Stimulated activated CD4-positive, alpha-beta T cell treated with anti-CD3 and anti-CD28 coated beads, TNF-alpha, amount 100 ng/mL, for 4 hours (primary cell): ENCODE data around the gene RNASE8.

Source experiments
- DNase-seq, 3 experiments: peaks; one replicate each; pipeline ENCODE4 v3.0.0-alpha.2; 2020; ENCODE audit warnings: low read depth in 3 of 3

RNASE8 gene

DNA sequence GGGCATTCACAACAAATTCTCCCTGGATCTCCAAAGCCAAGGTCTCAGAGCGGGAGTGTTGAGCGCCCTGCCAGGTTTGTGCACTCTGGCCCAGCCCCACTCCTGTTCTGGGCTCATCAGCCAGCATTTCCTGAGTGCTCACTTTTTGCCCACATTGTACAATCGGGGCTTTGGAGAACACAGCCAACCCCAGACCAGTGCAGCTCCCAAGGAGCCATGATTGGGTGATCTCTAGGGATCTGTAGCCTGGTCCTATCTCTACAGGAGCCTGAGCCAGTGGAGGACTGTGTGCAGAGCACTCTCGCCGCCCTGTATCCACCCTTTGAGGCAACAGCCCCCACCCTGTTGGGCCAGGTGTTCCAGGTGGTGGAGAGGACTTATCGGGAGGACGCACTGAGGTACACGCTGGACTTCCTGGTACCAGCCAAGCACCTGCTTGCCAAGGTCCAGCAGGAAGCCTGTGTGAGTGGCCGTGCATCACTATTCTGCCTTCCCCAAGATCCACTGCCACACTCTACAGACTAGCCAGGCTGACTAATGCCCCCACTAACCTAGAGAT, 15.2 kb downstream of the RNASE8 start:
- no peak for DNase-seq

- no peak for DNase-seq
Measured at GRCh38 chr14:21073921-21074320, 16.3 kb downstream of the RNASE8 start.

- no peak for DNase-seq
Measured at GRCh38 chr14:21074398-21075272, 17.0 kb downstream of the RNASE8 start.

- DNase-seq, result no peak
Measured at GRCh38 chr14:21075719-21076437, 18.3 kb downstream of the RNASE8 start.

DNA sequence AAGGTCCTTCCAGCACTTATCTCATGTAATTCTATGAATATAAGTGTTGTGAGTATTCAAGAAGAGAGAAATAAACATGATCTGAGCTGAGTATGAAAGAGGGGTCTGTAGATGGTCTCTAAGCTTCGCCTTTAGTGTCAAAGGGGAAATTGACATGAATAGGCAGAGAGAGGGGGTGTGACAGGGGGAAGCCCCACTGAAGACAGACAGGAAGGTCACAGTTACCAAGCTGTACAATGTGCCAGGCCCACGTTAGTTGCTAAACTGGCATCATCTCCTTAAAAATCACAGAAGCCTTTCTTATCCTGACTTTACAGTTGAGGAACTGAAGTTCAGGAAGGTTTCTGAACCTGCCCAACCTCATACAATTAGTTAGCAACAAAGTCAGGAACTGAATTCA, 20.1 kb downstream of the RNASE8 start:
- no peak for DNase-seq

DNA sequence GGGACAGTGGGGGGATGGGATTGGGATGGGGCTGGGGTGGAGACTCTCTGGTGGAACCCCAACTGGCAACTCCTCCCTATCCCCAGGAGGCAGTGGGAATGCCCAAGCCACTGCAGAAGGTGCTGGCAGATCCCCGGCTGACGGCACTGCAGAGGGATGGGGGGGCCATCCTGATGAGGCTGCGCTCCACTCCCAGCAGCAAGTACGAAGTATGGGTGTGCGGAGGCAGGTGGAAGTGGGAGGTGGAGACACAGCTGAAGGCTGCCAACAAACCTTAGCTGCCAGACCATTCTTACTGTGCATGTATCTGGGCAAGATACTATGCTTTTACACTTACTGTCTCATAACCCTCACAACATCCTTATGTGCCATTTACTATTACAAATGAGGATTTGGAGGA, 20.7 kb downstream of the RNASE8 start:
- DNase-seq, result no peak

DNA sequence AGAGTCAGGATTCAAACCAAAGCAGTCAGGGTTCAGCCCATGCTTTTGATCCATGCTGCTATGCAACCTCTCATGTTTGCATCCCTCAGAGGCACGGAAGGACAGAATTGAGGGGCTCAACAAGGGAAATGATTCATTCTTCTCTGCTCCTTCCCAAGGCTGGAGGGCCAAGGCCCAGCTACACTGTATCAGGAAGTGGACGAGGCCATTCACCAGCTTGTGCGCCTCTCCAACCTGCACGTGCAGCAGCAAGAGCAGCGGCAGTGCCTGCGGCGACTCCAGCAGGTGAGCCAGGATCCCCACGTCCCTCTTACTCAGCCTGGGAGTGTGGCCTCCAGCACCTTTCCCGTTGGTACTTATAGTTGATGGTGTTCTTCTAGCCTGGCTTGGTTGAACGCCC, 21.1 kb downstream of the RNASE8 start:
- no peak for DNase-seq

DNA sequence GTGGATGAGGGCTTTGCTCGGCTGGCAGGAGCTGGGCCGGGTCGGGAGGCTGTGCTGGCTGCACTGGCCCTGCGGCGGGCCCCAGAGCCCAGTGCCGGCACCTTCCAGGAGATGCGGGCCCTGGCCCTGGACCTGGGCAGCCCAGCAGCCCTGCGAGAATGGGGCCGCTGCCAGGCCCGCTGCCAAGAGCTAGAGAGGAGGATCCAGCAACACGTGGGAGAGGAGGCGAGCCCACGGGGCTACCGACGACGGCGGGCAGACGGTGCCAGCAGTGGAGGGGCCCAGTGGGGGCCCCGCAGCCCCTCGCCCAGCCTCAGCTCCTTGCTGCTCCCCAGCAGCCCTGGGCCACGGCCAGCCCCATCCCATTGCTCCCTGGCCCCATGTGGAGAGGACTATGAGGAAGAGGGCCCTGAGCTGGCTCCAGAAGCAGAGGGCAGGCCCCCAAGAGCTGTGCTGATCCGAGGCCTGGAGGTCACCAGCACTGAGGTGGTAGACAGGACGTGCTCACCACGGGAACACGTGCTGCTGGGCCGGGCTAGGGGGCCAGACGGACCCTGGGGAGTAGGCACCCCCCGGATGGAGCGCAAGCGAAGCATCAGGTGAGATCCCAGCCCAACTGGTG, 24.0 kb downstream of the RNASE8 start:
- DNase-seq, result no peak

- DNase-seq, result no peak
Measured at GRCh38 chr14:21083565-21084325, 26.1 kb downstream of the RNASE8 start.

DNA sequence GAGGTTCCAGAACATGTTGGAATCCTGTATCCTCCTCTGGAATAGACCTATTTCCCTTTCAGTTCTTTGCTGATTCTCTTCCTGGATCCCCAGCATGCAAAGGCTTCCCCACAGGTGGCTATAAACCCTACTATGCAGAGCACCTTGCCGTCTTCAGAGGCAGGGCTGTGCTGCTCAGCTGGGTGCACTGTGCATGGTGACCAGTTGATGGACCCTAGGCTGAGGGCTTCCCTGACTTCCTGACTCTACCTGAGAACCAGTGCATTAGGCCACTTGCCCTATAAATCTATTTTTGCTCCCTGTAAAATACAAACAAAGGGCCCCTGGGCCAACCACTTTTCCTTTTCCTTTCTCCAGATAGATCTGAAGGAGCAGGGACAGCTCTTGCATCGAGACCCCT, 26.8 kb downstream of the RNASE8 start:
- no peak for DNase-seq

DNA sequence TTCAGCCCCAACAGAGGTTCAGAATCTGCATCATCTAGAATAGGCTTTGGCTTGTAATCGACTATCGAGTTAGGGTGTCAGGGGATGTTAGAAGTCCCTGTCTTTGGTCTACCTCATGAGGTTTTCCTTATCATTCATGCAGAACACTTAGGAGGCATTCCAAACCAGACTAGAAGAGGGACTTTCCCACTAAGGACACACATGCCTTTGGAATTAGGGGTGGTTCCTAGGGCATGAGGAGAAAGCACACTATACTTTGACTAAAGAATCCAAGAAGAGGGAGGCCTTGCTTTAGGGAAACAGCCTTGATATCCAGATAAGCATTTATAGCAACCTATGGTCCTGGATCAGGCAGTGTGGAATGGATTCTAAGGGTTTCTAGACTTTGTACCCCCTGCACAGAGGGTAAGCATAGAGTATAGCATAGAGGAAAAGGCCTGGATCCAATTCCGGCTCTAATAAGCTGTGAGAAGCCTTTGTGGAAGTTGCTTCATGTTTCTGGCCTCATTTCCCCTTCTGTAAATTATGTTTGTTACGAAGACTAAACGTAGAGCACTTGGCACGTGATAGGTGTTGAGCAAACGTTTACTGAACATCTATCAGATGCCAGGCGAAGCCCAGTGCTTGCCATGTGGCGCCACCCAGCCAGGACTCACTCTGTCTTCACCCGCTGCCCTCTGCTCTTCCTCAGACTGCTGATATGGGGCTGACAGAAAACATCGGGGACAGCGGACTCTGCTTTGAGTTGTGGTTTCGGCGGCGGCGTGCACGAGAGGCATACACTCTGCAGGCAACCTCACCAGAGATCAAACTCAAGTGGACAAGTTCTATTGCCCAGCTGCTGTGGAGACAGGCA, 27.6 kb downstream of the RNASE8 start:
- DNase-seq, result no peak

- no peak for DNase-seq
Measured at GRCh38 chr14:21086908-21087293, 29.3 kb downstream of the RNASE8 start.

- no peak for DNase-seq
Measured at GRCh38 chr14:21087294-21088091, 29.9 kb downstream of the RNASE8 start.

- no peak for DNase-seq
Measured at GRCh38 chr14:21088687-21089086, 31.1 kb downstream of the RNASE8 start.

DNA sequence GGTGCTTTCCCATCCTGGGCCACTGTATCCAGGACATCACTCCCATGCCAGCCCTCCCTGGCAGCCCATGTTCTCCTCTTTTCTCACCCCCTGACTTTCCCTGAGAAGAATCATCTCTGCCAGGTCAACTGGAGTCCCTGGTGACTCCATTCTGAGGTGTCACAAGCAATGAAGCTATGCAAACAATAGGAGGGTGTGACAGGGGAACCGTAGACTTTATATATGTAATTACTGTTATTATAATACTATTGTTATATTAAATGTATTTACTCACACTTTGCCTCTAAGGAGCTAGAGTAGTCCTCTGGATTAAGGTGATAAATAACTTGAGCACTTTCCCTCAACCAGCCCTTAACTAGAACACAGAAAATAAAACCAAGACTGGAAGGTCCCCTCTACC, 31.6 kb downstream of the RNASE8 start:
- no peak for DNase-seq

DNA sequence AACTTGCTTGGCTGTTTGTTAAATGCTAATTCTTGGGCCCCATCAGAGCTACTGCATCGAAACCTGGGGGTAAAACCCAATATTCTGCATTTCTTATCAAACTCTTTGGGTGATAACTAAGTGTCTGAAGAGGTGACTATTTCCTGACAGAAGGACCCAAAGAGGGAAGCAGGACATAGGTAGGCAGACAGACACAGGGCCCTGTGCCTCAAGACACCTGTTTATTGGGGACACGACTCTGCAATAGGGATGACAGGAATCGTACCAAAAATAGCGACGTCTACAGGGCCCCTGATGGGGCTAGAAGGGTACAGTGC, 32.2 kb downstream of the RNASE8 start:
- no peak for DNase-seq

- no peak for DNase-seq
Measured at GRCh38 chr14:21090194-21090939, 32.7 kb downstream of the RNASE8 start.

- DNase-seq, result no peak
Measured at GRCh38 chr14:21090940-21091663, 33.5 kb downstream of the RNASE8 start.

DNA sequence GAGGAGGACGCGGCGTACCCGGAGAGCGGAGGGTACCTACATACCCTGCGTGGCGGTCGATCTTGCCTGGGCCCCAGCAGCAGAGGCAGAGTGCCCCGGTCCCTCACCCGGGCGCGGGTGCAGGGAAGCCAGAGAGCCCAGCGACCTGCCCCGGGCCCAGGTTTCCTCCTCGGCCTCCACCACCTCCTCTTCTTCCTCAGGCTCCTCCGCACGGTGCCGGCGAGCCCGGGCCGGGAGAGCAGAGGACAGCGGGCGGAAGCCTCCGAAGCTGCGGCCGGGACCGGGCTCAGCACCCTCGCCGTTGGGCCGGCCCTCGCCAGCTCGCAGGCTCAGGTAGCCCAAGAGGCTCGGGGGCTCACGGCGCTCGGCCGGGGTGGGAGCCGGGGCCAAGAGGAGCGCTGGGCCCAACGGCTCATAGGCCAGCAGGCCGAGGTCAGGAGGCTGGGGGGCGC, 34.2 kb downstream of the RNASE8 start:
- DNase-seq, result no peak
